PC-9 (cell line): Measurements from ENCODE around the gene TVP23A.

Experiments
- EZH2 ChIP-seq: fragments of 200-600 bp; sonication (generic); IDR thresholded peaks from 2 replicates; pipeline ENCODE4 v1.8.0; 2017; ENCODE audit warnings: antibody characterized with exemption, low read depth
- TF ChIP-seq, protein P1 (sequence below): fragments of 200-600 bp; sonication (generic); conservative IDR thresholded peaks from 2 replicates; pipeline ENCODE4 v1.6.1; 2017; ENCODE audit warnings: mixed run types, antibody characterized with exemption, mild to moderate bottlenecking, moderate library complexity

DNA sequence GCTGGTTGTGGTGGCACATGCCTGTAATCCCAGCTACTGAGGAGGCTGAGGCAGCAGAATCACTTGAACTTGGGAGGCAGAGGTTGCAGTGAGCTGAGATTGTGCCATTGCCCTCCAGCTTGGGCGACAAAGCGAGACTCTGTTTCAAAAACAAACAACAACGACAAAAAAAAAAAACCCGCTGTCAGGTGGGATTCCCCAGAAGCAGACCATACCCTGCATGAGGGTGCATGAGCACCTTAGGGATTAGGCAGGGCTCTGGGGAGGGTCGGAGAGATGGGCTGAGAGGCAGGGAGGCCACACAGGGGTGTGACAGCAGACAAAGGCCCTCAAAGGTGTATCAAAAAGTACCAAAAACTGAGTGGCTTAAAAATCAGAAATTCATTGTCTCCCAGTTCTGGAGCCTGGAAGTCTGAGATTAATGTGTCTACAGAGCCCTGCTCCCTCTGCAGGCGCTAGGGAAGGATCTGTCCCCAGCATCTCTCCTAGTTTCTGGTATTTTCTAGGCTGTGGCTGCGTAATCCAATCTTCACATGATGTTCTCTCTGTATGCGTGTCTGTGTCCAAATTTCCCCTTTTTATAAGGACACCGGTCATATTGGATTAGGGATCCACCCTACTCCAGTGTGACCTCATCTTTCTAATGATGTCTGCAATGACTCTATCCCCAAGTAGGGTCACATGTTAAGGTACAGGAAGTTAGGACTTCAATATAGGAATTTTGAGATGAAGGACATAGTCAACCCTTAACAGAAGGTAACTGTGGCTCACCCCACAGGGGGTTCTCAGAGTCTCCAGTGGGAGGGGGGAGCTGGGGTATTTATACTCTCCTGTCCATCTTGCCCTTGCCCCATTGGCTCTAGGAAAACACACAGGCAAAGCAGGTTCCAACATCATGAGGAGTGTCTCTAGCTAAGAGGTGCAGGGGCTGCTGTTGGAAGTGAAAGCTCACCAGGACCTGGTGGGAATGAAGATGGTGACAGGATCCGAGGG is 13.6 kb upstream of the TVP23A start:
- TF ChIP-seq, protein P1, sequence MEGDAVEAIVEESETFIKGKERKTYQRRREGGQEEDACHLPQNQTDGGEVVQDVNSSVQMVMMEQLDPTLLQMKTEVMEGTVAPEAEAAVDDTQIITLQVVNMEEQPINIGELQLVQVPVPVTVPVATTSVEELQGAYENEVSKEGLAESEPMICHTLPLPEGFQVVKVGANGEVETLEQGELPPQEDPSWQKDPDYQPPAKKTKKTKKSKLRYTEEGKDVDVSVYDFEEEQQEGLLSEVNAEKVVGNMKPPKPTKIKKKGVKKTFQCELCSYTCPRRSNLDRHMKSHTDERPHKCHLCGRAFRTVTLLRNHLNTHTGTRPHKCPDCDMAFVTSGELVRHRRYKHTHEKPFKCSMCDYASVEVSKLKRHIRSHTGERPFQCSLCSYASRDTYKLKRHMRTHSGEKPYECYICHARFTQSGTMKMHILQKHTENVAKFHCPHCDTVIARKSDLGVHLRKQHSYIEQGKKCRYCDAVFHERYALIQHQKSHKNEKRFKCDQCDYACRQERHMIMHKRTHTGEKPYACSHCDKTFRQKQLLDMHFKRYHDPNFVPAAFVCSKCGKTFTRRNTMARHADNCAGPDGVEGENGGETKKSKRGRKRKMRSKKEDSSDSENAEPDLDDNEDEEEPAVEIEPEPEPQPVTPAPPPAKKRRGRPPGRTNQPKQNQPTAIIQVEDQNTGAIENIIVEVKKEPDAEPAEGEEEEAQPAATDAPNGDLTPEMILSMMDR = no peak
- TF ChIP-seq EZH2 = no peak
